Endometrium (tissue), 2 donors: ENCODE measurements around the gene RPS16.
A peak's percentile ranks its signal among the peaks of the same experiment; 100 is the strongest.
"Not testable (repeated sequence)": the region's sequence is repeated elsewhere in the genome, so short reads cannot be mapped to it uniquely, and the experiment has no call there.

Experiments
- FAIRE-seq: peaks from 2 replicates; lab custom pipeline; 2012; peaks lifted over from hg19 to GRCh38; lab: Jason Lieb, UNC
- donor health status: control.
- donor health status: control.

Gene RPS16

DNA sequence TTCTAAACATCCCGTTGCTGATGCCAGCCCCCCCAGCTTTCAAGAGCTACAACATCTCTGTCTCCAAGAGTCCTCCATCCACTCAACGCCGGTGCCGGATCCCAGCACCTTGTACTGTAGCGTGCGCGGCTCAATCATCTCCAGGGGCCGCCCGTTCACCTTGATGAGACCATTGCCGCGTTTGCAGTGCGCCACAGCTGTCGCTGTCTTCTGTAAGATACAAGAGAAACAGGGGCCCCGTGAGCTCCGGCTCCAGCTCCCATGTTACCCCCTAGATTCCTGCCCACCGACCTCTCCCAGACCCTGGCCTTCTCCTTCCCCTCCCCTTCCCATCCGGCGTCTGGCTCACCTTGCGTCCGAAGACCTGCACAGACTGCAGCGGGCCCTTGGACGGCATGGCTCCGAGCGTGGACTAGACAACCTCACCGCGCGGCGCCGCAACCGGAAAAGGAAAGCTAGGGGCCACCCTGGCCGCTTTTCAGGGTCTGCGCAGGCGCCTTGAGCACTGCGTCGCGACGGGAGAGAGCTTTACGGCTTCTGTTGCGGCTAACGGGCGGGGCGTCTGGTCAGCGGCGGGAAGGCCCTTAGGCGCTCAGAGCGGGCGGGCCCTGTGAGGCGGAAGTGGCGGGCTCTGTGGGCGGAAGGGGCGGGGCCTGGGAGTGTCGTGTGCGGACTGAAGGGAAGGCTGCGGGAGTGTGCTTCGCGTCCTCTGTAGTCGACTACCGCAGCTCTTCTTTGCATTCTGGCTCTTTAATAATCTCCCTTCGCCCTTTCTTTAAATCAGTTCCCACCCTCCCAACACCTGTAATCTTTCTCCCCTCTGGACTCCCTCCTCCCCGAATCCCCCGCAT is at the start of gene RPS16:
Gene RPS16, minus strand, starts transcription at position 451 of the 851 bp plus-strand sequence. Its CDS starts 54 bp downstream, at position 397.
- FAIRE-seq = peak; percentile 89

DNA sequence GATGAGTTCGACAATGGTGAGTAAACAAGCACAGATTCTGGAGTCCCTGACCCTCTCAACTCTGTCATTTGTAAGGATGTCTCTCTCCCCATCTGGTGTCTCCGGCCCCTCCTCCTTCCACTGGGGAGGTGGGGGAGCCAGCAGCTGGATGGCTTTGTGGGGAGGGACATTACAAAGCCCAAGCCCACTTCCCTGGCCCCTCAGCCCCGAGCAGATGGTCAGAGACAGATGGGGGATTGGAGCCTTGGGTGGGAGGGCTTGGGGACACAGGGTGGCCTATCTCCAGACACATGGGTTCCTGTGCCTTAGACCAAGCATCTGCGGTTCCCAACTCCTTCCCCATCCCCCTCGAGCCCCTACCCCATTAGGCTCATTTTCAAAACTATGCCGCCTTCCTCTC is 47.4 kb upstream of the RPS16 start:
- FAIRE-seq = no peak

DNA sequence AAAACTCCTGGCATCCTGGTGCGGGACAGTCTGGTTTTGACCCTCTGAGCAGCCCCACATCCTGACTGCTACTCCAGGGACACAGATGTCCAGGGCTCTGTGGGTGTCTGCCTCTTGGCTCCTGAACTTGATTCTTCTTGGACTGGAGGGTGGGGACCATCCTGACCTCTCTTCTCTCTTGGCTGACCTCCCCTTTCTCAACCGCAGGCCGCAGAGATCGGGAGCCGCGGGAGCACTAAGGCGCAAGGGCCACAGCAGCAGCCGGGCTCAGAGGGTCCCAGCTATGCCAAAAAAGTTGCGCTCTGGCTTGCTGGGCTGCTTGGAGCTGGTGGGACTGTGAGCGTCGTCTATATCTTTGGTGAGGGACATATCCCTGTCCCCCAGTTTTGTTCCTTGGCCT is 45.9 kb upstream of the RPS16 start:
- FAIRE-seq = no peak

DNA sequence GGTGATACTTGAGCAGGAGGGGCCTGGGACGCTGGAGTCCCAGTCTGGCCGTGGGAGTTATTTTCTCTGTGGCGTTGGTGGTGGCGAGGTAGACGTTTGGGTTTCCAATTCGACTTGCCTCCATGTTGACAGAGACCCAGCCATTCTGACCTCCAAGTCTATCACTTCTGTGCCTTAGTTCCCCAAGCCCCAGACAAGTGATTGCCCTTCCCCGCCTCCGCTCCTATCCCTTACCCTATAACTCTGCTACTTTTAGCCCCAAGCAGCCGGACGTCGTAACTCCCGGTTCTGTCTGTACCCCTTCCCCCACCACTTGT is 45.4 kb upstream of the RPS16 start:
- no peak for FAIRE-seq

DNA sequence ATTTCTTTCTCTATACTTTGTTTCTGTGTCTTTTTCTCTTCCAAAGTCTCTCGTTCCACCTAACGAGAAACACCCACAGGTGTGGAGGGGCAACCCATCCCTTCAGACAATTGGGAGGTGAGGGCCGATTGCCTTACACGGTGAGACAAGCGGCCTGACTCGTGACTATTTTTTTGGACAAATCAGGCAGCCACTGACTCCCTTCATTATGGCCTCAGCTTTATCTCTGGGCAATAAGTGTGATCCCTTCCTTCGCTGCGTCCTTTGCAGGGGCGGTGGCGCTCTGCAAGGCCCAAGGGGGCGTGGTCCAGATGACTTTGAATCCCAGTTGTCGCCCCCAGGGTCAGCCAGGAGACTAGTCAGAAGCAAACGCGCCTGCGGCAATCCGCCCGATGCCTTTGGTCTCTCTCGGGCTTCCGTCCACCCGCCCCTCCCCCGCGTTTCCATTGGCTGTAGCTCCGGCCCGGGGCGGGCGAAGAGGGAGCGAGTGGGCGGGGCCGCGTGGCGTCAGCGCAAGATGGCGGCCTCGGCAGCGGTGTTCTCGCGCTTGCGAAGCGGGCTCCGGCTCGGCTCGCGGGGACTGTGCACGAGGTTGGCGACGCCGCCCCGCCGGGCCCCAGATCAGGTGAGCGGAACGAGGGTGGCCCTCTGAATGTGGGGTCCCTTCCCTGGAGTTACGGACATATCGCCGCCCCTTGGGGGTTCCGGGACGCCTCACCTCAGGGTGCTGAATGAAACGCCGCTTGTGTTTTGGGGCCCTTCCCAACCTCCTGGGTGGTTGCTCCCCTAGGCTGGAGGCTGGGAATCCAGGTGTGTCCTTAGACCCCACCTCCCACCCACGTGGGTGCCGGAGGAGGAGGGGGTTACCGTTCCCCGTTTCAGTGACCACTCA is 44.8 kb upstream of the RPS16 start, which contains the start of gene TIMM50:
Gene TIMM50, plus strand, starts transcription at position 502 of the 892 bp plus-strand sequence. Its CDS starts 16 bp downstream, at position 518.
- peak; percentile 83 for FAIRE-seq

DNA sequence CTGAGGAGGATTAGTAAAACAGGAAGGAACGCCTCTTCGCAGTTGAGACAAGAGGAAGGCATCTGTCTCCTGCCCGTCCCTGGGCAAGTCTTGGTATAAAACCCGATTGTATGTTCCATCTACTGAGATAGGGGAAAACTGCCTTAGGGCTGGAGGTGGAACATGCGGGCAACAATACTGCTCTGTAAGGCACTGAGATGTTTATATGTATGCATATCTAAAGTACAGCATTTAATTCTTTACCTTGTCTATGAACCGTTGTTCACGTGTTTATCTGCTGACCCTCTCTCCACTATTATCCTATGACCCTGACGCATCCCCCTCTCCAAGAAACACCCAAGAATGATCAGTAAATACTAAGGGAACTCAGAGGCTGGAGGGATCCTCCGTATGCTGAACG is 44.2 kb upstream of the RPS16 start:
- no peak for FAIRE-seq

DNA sequence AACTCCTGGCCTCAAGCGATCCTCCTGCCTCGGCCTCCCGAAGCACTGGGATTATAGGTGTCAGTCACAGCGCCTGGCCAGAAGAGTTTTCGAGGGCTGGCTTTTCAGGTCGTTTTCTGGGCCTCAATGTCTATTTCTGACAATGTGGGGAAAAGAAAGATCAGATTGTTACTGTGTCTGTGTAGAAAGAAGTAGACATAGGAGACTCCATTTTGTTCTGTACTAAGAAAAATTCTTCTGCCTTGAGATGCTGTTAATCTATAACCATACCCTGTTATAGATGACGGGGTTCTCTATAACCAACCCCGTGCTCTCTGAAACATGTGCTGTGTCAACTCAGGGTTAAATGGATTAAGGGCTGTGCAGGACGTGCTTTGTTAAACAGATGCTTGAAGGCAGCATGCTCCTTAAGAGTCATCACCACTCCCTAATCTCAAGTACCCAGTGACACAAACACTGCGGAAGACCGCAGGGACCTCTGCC is 43.6 kb upstream of the RPS16 start:
- FAIRE-seq = not testable (repeated sequence)

DNA sequence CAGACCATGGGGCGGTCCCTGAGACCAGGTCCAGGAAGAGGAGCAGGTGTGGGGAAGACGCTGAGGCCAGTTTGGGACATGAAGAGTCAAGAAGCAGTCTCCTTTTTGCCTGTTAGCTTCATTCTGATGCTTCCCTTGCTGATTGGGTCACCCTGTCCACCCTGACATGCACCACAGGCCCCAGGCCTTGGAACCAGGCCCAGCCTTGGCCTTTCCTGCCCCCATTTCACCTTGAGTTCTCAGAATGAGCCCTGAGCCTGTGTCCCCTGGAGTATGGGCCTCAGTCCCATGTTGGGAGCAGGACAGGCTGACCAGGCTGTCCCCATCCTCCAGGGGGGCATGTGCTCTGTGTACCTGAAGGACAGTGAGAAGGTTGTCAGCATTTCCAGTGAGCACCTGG is 40.0 kb upstream of the RPS16 start:
- FAIRE-seq = no peak

DNA sequence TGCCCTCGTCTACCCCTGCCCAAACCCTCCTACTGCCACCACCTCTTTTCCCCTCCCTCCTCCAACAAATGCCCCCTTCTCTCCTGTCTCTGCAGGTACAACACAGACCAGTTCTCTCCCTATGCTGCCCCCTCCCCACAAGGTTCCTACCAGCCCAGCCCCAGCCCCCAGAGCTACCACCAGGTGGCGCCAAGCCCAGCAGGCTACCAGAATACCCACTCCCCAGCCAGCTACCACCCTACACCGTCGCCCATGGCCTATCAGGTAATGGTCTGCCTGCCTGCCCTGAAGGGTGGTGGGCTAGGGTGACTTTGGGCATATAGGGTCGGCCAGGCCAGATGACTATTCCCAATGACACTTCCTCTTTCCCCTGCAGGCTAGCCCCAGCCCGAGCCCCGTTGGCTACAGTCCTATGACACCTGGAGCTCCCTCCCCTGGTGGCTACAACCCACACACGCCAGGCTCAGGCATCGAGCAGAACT is 38.4 kb upstream of the RPS16 start:
- no peak for FAIRE-seq

DNA sequence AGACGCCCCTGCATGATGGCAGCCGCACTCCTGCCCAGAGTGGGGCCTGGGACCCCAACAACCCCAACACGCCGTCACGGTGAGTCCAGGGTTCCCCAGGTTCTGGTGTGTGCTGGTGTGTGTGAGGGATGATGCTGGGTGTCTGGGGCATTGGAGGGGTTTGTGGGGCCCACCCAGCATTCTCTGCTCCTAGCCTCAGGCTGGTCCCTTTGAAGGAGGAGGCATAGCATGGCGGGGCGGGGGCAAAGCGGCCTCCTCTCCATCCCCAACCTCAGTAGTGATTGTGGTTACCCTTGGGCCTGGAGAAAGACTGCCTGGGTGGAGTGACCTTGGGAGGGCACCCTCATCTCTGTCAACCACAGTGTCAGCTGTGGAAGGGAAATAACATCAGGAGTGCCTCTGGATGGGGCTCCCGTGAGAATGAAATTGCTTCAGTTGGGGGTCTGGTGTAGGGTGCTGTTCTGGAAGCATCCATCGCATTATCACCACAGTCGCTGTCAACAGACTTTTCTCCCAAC is 37.8 kb upstream of the RPS16 start:
- no peak for FAIRE-seq

DNA sequence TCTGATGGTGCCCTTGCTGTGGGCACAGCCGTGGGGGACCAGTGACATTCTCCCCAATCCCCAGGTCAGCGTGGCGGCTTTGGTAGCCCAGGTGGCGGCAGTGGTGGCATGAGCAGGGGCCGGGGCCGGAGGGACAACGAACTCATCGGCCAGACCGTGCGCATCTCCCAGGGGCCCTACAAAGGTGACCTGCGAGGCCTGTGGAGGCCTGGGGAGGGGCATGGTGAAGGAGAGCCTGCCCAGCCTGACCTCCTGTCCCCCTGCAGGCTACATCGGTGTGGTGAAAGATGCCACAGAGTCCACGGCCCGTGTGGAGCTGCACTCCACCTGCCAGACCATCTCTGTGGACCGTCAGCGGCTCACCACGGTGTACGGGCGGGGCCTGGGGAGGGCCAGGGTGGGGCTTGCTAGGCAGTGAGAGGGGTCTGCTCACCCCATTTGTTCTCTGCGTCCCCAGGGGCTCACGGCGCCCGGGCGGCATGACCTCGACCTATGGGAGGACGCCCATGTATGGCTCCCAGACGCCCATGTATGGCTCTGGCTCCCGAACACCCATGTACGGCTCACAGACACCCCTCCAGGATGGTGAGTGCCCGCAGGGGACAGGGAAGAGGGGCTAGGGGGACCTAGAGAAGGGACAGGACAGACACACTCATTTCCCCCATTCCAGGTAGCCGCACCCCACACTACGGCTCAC is 37.1 kb upstream of the RPS16 start:
- FAIRE-seq = no peak

DNA sequence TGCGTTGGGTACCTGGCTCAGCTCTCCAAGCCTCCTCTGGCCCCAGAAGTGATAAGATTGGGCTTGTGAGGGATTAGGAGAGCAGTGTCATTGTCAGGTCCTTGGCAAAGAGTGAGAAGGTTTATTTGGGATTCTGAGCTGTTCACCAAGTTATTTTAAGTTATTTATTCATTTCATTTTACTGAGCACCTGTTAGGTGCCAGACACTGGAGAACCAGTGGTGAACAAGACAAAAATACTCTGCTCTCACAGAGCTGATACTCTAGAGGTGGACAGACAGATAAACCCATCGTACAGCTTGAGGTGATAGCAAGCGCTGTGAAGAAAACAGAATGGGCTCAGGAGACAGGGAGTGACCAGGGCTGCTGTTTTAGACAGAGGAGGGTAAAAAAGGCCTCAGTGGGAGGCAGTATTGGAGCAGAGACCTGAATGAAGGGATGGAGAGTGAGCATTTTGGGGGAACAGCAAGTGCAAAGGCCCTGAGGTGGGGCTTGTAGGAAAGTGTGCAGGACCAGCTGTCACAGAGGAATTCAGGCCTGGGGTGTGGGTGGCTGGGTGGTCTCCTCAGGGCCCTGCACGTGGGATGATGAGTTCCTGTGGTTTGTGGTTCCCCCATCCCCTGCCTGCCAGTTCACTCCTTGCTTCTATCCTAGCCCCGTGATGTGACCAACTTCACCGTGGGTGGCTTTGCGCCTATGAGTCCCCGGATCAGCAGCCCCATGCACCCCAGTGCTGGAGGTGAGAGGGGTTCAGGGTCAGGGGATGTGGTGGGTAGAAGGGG is 36.2 kb upstream of the RPS16 start:
- FAIRE-seq = no peak

DNA sequence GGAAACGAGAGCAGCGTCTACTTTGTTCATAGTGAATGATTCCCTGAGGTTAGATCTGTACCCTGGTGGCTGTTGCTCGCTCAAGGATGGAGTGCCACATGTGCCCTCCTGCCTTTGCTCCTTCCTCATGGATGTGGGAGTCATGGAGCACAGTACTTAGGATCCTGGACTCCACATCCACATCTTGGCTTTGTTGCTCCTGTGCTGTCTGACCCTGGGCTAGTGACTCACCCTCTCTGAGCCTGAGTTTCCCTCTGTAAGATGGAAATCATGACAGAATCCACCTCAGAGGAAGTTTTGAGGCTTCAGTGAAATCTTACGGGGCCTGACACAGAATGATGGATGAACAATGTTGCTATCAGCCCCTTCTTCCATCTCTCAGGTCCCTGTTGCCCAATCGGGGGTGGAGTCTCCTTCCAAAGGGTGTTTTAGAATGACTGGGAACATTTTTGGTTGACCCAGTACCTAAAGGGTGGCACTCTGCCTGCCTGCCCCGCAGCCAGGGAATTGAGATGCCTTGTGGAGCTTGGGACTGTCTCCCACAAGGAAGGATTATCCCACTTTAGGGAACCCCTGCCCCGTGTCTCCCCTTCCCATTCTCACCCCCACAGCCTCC is 35.1 kb upstream of the RPS16 start:
- no peak for FAIRE-seq

DNA sequence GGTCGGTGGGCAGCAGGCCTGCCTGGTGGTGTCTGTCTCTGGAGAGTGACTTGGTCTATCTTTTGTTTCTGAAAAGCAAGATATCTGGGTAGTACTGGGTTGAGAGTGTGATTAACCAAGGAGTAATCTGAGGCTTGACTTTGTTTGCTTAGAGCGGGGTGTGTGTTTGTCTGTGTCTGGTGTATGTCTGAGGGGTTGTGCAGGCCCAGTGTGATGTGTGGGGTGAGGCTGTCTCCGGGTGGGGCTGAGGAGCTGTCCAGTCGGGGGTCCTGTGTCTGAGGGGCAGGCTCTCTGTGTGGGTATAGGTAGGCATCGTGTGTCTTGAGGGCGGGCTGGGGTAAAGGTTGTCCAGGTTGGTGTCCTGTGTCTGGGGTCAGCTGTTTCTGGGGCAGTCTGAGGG is 33.8 kb upstream of the RPS16 start:
- FAIRE-seq = no peak

DNA sequence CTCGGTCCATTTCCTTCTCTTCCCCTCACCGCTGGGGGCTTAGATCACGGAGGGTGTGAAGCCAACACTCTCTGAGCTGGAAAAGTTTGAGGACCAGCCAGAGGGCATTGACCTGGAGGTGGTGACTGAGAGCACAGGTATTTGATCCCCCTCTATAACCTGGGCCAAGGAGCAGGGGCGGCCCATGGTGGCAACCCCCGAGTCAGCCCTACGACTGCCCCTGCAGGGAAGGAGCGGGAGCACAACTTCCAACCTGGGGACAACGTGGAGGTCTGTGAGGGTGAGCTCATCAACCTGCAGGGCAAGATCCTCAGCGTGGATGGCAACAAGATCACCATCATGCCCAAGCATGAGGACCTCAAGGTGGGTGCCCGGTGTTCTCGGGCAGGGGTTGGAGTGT is 33.3 kb upstream of the RPS16 start:
- no peak for FAIRE-seq

DNA sequence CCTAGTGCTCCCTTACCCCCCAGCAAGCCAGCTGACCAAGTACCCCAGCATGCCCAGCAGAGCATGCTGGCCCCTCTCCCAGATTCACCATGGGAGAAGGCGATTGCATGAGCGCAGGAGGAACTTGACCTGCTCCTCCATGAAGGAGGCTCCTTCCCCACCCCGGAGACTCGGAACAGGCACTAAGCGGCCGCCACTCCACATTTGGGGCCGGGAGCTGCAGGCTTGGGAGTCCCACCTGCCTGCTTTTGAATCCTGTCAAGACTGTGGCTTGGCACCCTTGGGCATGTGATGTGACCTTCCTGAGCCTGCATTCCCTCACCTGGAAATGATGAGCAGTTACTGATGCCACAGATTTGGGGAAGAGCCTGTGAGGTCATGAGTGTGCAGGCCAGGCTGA is 32.2 kb upstream of the RPS16 start:
- no peak for FAIRE-seq

DNA sequence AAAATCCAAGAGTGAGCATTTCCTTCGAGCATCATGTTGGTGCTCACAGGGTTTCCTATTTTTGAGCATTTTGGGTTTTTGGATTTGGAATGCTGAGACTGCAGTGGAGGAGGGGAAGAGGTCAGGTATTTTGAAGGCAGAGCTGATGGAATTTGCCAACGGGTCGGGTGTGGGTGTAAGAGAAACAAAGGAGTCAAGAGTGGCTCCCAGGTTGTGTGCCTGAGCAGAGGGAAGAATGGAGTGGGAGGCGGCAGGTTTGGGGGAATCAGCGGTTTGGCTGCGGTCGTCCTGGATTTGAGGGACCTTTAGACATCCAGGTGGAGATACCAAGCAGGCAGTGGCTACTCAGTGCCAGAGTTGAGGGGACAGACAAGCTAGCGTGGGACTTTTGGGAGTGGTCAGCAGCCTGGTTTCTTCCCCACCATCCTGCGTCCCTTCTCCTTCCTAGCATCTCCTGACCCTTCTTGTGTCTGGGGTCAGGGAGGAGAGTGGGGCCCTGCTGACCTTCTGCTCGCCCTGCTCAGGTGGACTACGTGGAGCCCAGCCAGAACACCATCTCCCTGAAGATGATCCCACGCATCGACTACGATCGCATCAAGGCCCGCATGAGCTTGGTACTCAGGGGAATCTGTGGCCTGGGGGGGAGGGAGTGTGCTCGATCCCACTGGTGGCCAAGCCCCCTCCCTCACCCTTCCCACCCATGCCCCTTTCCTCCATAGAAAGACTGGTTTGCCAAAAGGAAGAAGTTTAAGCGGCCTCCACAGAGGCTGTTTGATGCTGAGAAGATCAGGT is 30.4 kb upstream of the RPS16 start:
- no peak for FAIRE-seq

DNA sequence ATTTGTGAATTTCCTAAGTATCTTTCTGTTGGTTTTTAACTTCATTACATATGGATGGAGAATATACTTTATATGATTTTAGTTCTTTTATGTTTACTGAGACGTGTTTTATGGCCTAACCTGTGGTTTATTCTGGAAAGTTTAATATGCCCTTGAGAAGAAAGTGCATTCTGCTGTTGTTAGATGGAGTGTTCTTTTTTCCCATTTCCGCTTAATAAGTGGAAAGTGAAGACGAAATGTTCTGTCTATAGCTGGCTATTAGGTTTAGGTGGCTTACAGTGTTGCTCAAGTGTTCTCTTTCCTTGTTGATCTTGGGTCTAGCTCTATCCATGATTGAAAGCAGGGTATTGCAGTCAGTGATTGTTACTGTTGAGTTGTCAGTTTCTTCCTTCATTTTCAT is 27.7 kb upstream of the RPS16 start:
- FAIRE-seq = no peak

DNA sequence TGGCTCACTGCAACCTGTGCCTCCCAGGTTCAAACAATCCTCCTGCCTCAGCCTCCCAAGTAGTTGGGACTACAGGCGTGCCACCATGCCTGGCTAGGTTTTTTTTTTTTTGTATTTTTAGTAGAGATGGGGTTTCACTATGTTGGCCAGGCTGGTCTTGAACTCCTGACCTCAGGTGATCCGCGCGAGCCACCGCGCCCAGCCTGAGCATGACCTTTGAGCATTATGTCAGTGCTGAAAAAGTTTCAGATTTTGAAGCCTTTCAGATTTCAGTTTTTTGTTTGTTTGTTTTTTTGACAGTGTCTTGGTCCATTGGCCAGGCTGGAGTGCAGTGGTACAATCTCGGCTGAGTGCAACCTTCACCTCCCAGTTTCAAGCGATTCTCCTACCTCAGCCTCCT is 15.5 kb upstream of the RPS16 start:
- FAIRE-seq = not testable (repeated sequence)
